IMR-90 (cell line): ENCODE results near the gene MOV10L1. TPM values are rescaled to one million over a fixed set of nuclear protein-coding genes. Genes with fewer than 3 reads are reported as not detected.

Experiments
- ATAC-seq: fragments of 200-7000 bp; cut with Tn5 transposase; 2 replicates; pipeline ENCODE4 v1.9.1; 2020; ENCODE audit warnings: low read depth, mild to moderate bottlenecking, moderate library complexity
- BruUV-seq: library from RNA; stranded (reverse); fragments of 400-500 nt; replicated peaks from 2 replicates; lab custom pipeline; 2021; lab: Mats Ljungman, UMichigan
- CTCF ChIA-PET: fragments of 300-600 bp; formaldehyde crosslinking; extraction: SDS; loops from one replicate; lab custom pipeline; 2021; ENCODE audit warnings: antibody characterized with exemption; lab: Yijun Ruan, JAX
- POLR2A ChIA-PET: fragments of 300-600 bp; sonication (Branson Sonifier 250); formaldehyde crosslinking; loops from one replicate; lab custom pipeline; 2022; ENCODE audit warnings: antibody characterized with exemption; ENCODE audit not compliant: unreplicated experiment; lab: Charles Lee
- DNase-seq: peaks from one replicate; pipeline ENCODE4 v3.0.0; 2013
- H2AFZ ChIP-seq: replicated peaks from 2 replicates; pipeline ENCODE3; 2013; ENCODE audit warnings: low read length, mild to moderate bottlenecking; ENCODE audit not compliant: poor library complexity
- H2AK5ac ChIP-seq: 2 replicates; pipeline ENCODE4 v1.6.1; 2013; ENCODE audit warnings: low read depth, low read length, inconsistent platforms
- H2AK9ac ChIP-seq: replicated peaks from 2 replicates; pipeline ENCODE3; 2013; ENCODE audit warnings: mild to moderate bottlenecking, low read depth, low read length, moderate library complexity; ENCODE audit not compliant: poor library complexity
- H2BK120ac ChIP-seq: 2 replicates; pipeline ENCODE4 v1.6.1; 2013; ENCODE audit warnings: low read depth, low read length, inconsistent platforms
- H2BK15ac ChIP-seq: 3 replicates; pipeline ENCODE4 v1.6.1; 2013; ENCODE audit warnings: low read depth, low read length, inconsistent platforms
- H2BK20ac ChIP-seq: 2 replicates; pipeline ENCODE4 v1.6.1; 2013; ENCODE audit warnings: low read depth, mild to moderate bottlenecking, inconsistent platforms, low read length, moderate library complexity
- H2BK5ac ChIP-seq: 2 replicates; pipeline ENCODE4 v1.6.1; 2013; ENCODE audit warnings: mild to moderate bottlenecking, low read depth, low read length, inconsistent platforms; ENCODE audit not compliant: poor library complexity, severe bottlenecking
- H3K14ac ChIP-seq: replicated peaks from 2 replicates; pipeline ENCODE4 v1.6.1; 2013; ENCODE audit warnings: low read depth, low read length, inconsistent platforms
- H3K18ac ChIP-seq: 2 replicates; pipeline ENCODE4 v1.6.1; 2013; ENCODE audit warnings: low read depth, low read length, control low read depth
- H3K23ac ChIP-seq: 2 replicates; pipeline ENCODE4 v1.6.1; 2013; ENCODE audit warnings: low read depth, low read length, inconsistent platforms
- H3K27ac ChIP-seq: 2 replicates; pipeline ENCODE4 v1.5.1; 2013; ENCODE audit warnings: mild to moderate bottlenecking, control low read depth, low read length; ENCODE audit not compliant: insufficient read depth
- H3K27me3 ChIP-seq: 2 replicates; pipeline ENCODE4 v1.6.1; 2013; ENCODE audit warnings: low read length; ENCODE audit not compliant: control insufficient read depth, insufficient read depth
- H3K36me3 ChIP-seq: 2 replicates; pipeline ENCODE4 v1.6.1; 2013; ENCODE audit warnings: low read length, mixed read lengths; ENCODE audit not compliant: control insufficient read depth, insufficient read depth
- H3K4ac ChIP-seq: 2 replicates; pipeline ENCODE4 v1.6.1; 2013; ENCODE audit warnings: low read depth, low read length, inconsistent platforms
- H3K4me1 ChIP-seq: 2 replicates; pipeline ENCODE4 v1.6.1; 2013; ENCODE audit warnings: low read length, mixed read lengths; ENCODE audit not compliant: control insufficient read depth, insufficient read depth
- H3K4me2 ChIP-seq: 2 replicates; pipeline ENCODE4 v1.6.1; 2013; ENCODE audit warnings: low read depth, mild to moderate bottlenecking, control low read depth, low read length, moderate library complexity
- H3K4me3 ChIP-seq: 2 replicates; pipeline ENCODE4 v1.5.1; 2013; ENCODE audit warnings: low read depth, mild to moderate bottlenecking, control low read depth, low read length, moderate library complexity; ENCODE audit not compliant: insufficient read depth
- H3K56ac ChIP-seq: 2 replicates; pipeline ENCODE4 v1.6.1; 2013; ENCODE audit warnings: low read length, inconsistent platforms; ENCODE audit not compliant: insufficient read depth; ENCODE audit errors: extremely low read depth
- H3K79me1 ChIP-seq, 2 experiments: 2 replicates each; pipeline ENCODE4 v1.6.1; 2013; ENCODE audit warnings: low read length in 2 of 2, inconsistent platforms in 1 of 2, low read depth in 1 of 2
- H3K9ac ChIP-seq: 2 replicates; pipeline ENCODE4 v1.6.1; 2013; ENCODE audit warnings: low read depth, low read length, control low read depth
- H3K9me1 ChIP-seq: 2 replicates; pipeline ENCODE4 v1.6.1; 2013; ENCODE audit warnings: low read length, inconsistent platforms; ENCODE audit not compliant: insufficient read depth
- H3K9me3 ChIP-seq: 2 replicates; pipeline ENCODE4 v1.6.1; 2013; ENCODE audit warnings: low read length; ENCODE audit not compliant: control insufficient read depth, insufficient read depth
- H4K20me1 ChIP-seq: 2 replicates; pipeline ENCODE4 v1.6.1; 2013; ENCODE audit warnings: low read length, inconsistent platforms; ENCODE audit not compliant: insufficient read depth
- H4K5ac ChIP-seq: 2 replicates; pipeline ENCODE4 v1.6.1; 2013; ENCODE audit warnings: mild to moderate bottlenecking, low read depth, low read length, control low read depth
- H4K8ac ChIP-seq, 2 experiments: 2 replicates each; pipeline ENCODE4 v1.6.1; 2013; ENCODE audit warnings: low read depth in 2 of 2, low read length in 2 of 2, control low read depth in 1 of 2, inconsistent platforms in 1 of 2
- H4K91ac ChIP-seq: 2 replicates; pipeline ENCODE4 v1.6.1; 2013; ENCODE audit warnings: low read depth, low read length, inconsistent platforms; ENCODE audit not compliant: insufficient read depth
- FOS ChIP-seq: fragments of 150-350 bp; IDR thresholded peaks from 2 replicates; pipeline ENCODE4 v1.6.1; 2016; ENCODE audit warnings: low read depth, low read length
- MAFK ChIP-seq: IDR thresholded peaks from 2 replicates; pipeline ENCODE4 v1.6.1; 2012; ENCODE audit warnings: low read depth, low read length, improper control_type of control experiment
- NFE2L2 ChIP-seq: fragments of 150-350 bp; IDR thresholded peaks from 2 replicates; pipeline ENCODE4 v1.6.1; 2016; ENCODE audit warnings: low read depth, mild to moderate bottlenecking, low read length
- USF2 ChIP-seq: fragments of 150-350 bp; IDR thresholded peaks from 2 replicates; pipeline ENCODE4 v1.6.1; 2017; ENCODE audit warnings: mild to moderate bottlenecking, antibody characterized with exemption, low read length, low read depth
- WGBS, 2 experiments: methylation state at CpG; one replicate each; pipeline versions ENCODE4 v1.1.5 to v1.1.7; 2013; ENCODE audit warnings: missing lambda C conversion rate in 2 of 2; ENCODE audit not compliant: insufficient read length in 1 of 2; ENCODE audit errors: extremely low coverage in 2 of 2; 5-methylcytosine and 5-hydroxymethylcytosine counted together
- dilution Hi-C: fragments of 300-500 bp; cut with HindIII; formaldehyde crosslinking; loops from one replicate; pipeline ENCODE4 v1.14.3; 2018; ENCODE audit warnings: low sequenced_read_pairs; ENCODE audit not compliant: unreplicated experiment
- in situ Hi-C: fragments of 300-500 bp; cut with MboI; formaldehyde crosslinking; loops from 3 replicates; pipeline ENCODE4 v1.14.3; 2019; ENCODE audit warnings: low sequenced_read_pairs, inconsistent platforms, mixed read lengths
- intact Hi-C: fragments of 100-400 bp; cut with micrococcal nuclease; formaldehyde crosslinking; loops from 2 replicates; pipeline ENCODE4 v1.10.0; 2022
- polyA plus RNA-seq, 3 experiments: library from polyadenylated mRNA; depleted of rRNA; stranded (reverse); fragments of >200 nt; gene quantifications; 2 replicates each; pipeline ENCODE4 v1.2.3, GENCODE V29; 2012; ENCODE audit warnings: low replicate concordance in 1 of 3
- total RNA-seq: library from RNA; depleted of rRNA; stranded (reverse); fragments of >200 nt; gene quantifications from 2 replicates; pipeline ENCODE4 v1.2.3, GENCODE V29; 2012

The MOV10L1 gene
- total and polyA plus RNA-seq, 2 of the 4 experiments (the other 2 are of a cell fraction), result 0.72 to 1.4 TPM

DNA sequence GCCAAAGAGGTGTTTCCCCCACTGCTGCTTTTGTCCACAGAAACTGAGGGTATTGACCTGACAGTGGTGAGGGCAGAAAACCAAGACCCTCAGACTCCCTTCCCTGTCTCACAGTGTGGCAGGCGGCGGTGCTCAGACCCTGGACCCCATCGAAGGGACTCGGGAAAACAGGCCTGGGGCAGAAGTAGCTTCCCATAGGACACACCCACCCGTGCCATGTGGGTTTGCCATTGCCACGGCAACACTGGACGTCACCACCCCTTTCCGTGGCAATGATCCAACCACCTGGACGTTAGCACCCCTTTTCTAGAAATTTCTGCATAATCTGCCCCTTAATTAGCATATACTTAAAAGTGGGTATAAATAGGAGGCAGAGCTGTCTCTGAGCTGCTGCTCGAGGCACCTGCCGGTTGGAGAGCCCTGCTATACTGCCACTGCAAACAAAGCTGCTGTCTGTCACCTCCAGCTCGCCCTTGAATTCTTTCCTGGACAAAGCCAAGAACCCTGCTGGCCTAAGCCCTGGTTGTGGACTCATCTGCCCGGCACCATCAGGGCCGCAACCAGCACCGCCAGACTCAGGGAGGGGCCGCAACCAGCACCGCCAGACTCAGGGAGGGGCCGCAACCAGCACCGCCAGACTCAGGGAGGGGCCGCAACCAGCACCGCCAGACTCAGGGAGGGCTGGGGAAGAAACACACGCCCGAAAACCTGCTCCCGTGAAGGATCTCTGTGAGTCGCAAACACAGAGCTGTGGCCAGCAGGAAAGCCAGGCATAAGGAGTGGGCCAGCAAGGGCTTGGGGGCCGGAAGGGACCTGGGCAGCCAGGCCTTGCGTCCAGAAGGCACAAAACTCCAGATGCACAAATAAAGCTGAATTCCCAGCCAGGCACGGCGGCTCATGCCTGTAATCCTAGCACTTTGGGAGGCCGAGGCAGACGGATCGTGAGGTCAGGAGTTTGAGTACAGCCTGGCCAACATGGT lies 15.0 kb upstream of the MOV10L1 start:
- DNase-seq (no peak), ATAC-seq (no peak)
- Histone ChIP-seq H3K14ac (no peak overlapping the region), H3K23ac (no peak overlapping the region), H3K4me2 (no peak overlapping the region), H4K20me1 (no peaks in the 10 kb centered on the region), H3K36me3 (no peaks in the 10 kb centered on the region), H2BK15ac (no peak overlapping the region), H2AK5ac (no peak overlapping the region), H3K27ac (no peak overlapping the region), H3K9ac (no peak overlapping the region), H3K79me1 (no peaks in the 10 kb centered on the region), H3K9me3 (no peaks in the 10 kb centered on the region), H3K4me3 (no peak overlapping the region), H2AFZ (no peak overlapping the region), H3K18ac (no peak overlapping the region), H2BK120ac (no peak overlapping the region), H3K4me1 (no peaks in the 10 kb centered on the region; the same call in 1 of the 2 replicates), H2BK5ac (no peak overlapping the region), H4K8ac (no peak overlapping the region), H4K91ac (no peak overlapping the region), H2BK20ac (no peak overlapping the region), H4K5ac (no peak overlapping the region), H3K27me3 (peaks cover 3% of the 10 kb centered on the region; the same call in 1 of the 2 replicates), H3K4ac (no peak overlapping the region), H2AK9ac (no peak overlapping the region), H3K56ac (no peak overlapping the region), H3K9me1 (no peaks in the 10 kb centered on the region)
- no TSS peak for BruUV-seq
- CTCF ChIA-PET, result no interaction called here
- intact Hi-C loops, result no loop called here
- no peak for TF ChIP-seq USF2
- no peak for TF ChIP-seq FOS
- TF ChIP-seq MAFK, result no peak
- no peak for TF ChIP-seq NFE2L2
- 93% methylated on average over 18 of the region's 32 CpGs; no CpG with 5 or more reads in 1 of the 2 experiments for WGBS, 2 experiments
- POLR2A ChIA-PET, result interaction anchor here (0.6 kb wide), 1 partner anchor 177 kb away, joined by 3 read pairs; no protein-coding TSS in a partner anchor
- in situ Hi-C loops, result no loop called here
- dilution Hi-C loops, result no loop called here
